Endodermal cell (in vitro differentiated cells): ENCODE data around the gene RBMS1. TPM values are rescaled to one million over a fixed set of nuclear protein-coding genes. Genes with fewer than 3 reads are reported as not detected.

Source experiments
- DNase-seq: peaks from one replicate; pipeline ENCODE4 v3.0.0-alpha.2; 2017
- H3K27ac ChIP-seq: 2 replicates; pipeline ENCODE4 v1.5.1; 2013; ENCODE audit warnings: mild to moderate bottlenecking, low read depth, low read length, moderate library complexity
- H3K27me3 ChIP-seq: 2 replicates; pipeline ENCODE4 v1.6.1; 2013; ENCODE audit warnings: mild to moderate bottlenecking, low read length, moderate library complexity; ENCODE audit not compliant: insufficient read depth, control insufficient read depth, poor library complexity, severe bottlenecking
- H3K36me3 ChIP-seq: 2 replicates; pipeline ENCODE4 v1.7.0; 2013; ENCODE audit warnings: mild to moderate bottlenecking, low read length, moderate library complexity; ENCODE audit not compliant: control insufficient read depth, insufficient read depth
- H3K4me1 ChIP-seq: one replicate; pipeline ENCODE4 v1.7.0; 2013; ENCODE audit warnings: low read length; ENCODE audit not compliant: control insufficient read depth, insufficient read depth
- H3K4me3 ChIP-seq: 2 replicates; pipeline ENCODE4 v1.5.1; 2013; ENCODE audit warnings: mild to moderate bottlenecking, low read length, moderate library complexity
- H3K9ac ChIP-seq: 2 replicates; pipeline ENCODE4 v1.6.1; 2013; ENCODE audit warnings: mild to moderate bottlenecking, low read length, moderate library complexity; ENCODE audit not compliant: poor library complexity, severe bottlenecking; ENCODE audit errors: extremely low read depth
- H3K9me3 ChIP-seq: 2 replicates; pipeline ENCODE4 v1.6.1; 2013; ENCODE audit warnings: mild to moderate bottlenecking, low read length, moderate library complexity; ENCODE audit not compliant: control insufficient read depth
- H3K27ac Mint-ChIP-seq: 2 replicates; pipeline ENCODE4 v1.8.0; 2020; ENCODE audit warnings: mixed read lengths
- H3K27me3 Mint-ChIP-seq: 2 replicates; pipeline ENCODE4 v1.8.0; 2021; ENCODE audit warnings: mild to moderate bottlenecking, mixed read lengths; ENCODE audit not compliant: insufficient read depth
- H3K36me3 Mint-ChIP-seq: 2 replicates; pipeline ENCODE4 v1.8.0; 2020; ENCODE audit warnings: low read depth, mixed read lengths
- H3K4me1 Mint-ChIP-seq: 2 replicates; pipeline ENCODE4 v1.8.0; 2020; ENCODE audit warnings: mixed read lengths
- H3K4me3 Mint-ChIP-seq: 2 replicates; pipeline ENCODE4 v1.8.0; 2020; ENCODE audit warnings: mild to moderate bottlenecking, moderate library complexity, mixed read lengths
- H3K9me3 Mint-ChIP-seq: 2 replicates; pipeline ENCODE4 v1.8.0; 2020; ENCODE audit warnings: mild to moderate bottlenecking, mixed read lengths
- CTCF ChIP-seq: fragments of 200-600 bp; sonication (generic); conservative IDR thresholded peaks from 2 replicates; pipeline ENCODE4 v1.5.0; 2021; ENCODE audit warnings: antibody characterized with exemption, mild to moderate bottlenecking
- WGBS, 2 experiments: methylation state at CpG; one replicate each; pipeline versions ENCODE4 v1.1.5 to v1.1.7; 2013; ENCODE audit warnings: missing lambda C conversion rate in 2 of 2, mixed read lengths in 1 of 2; ENCODE audit not compliant: insufficient coverage in 1 of 2, insufficient read length in 1 of 2; 5-methylcytosine and 5-hydroxymethylcytosine counted together
- total RNA-seq, 2 donors: library from RNA; stranded (reverse); fragmentation: NEBNext Ultra II Directional in 1 of 2; extraction: Animal tissue kit (Norgen Biotek cat#: 25700) in 1 of 2; gene quantifications; 2 replicates in 1 of 2; 3 replicates in 1 of 2; pipeline ENCODE4 v1.2.1, GENCODE V29; 2021

Gene RBMS1
- total RNA-seq, 2 donors from 2014 or later = 90.7 to 124 TPM

GRCh38 chr2:160345071-160345764 is 148.4 kb downstream of the RBMS1 start:
- H3K27me3 Mint-ChIP-seq = no peaks in the 10 kb centered on the region
- H3K36me3 Mint-ChIP-seq = peaks cover 7% of the 10 kb centered on the region
- H3K27ac ChIP-seq = no peak overlapping the region
- H3K9me3 Mint-ChIP-seq = no peaks in the 10 kb centered on the region
- no peak for TF ChIP-seq CTCF
- H3K36me3 ChIP-seq = peaks cover 11% of the 10 kb centered on the region
- H3K9me3 ChIP-seq = no peaks in the 10 kb centered on the region
- no peak for DNase-seq
- H3K4me1 ChIP-seq = no peaks in the 10 kb centered on the region
- no peak overlapping the region for H3K4me3 Mint-ChIP-seq
- H3K27me3 ChIP-seq = no peaks in the 10 kb centered on the region
- peaks cover 2% of the 10 kb centered on the region for H3K4me1 Mint-ChIP-seq
- WGBS, 2 experiments = 93 to 100% methylated on average over 3 to 5 of the region's 5 CpGs
- no peak overlapping the region for H3K9ac ChIP-seq
- no peak overlapping the region for H3K27ac Mint-ChIP-seq
- no peak overlapping the region for H3K4me3 ChIP-seq

GRCh38 chr2:160343404-160343803 is 150.2 kb downstream of the RBMS1 start:
- peaks cover 8% of the 10 kb centered on the region for H3K4me1 Mint-ChIP-seq
- H3K4me3 Mint-ChIP-seq = no peak overlapping the region
- H3K9me3 Mint-ChIP-seq = no peaks in the 10 kb centered on the region
- H3K9me3 ChIP-seq = no peaks in the 10 kb centered on the region
- 80 to 100% methylated on average over 1 to 2 of the region's 2 CpGs for WGBS, 2 experiments
- no peak for DNase-seq
- no peak overlapping the region for H3K27ac Mint-ChIP-seq
- no peak for TF ChIP-seq CTCF
- peaks cover 9% of the 10 kb centered on the region for H3K36me3 ChIP-seq
- H3K27me3 ChIP-seq = no peaks in the 10 kb centered on the region
- no peaks in the 10 kb centered on the region for H3K4me1 ChIP-seq
- H3K36me3 Mint-ChIP-seq = peaks cover 4% of the 10 kb centered on the region
- no peak overlapping the region for H3K4me3 ChIP-seq
- no peak overlapping the region for H3K9ac ChIP-seq
- H3K27ac ChIP-seq = no peak overlapping the region
- H3K27me3 Mint-ChIP-seq = no peaks in the 10 kb centered on the region

GRCh38 chr2:160339726-160340125 is 153.9 kb downstream of the RBMS1 start:
- no peaks in the 10 kb centered on the region for H3K27me3 Mint-ChIP-seq
- Histone ChIP-seq H3K36me3 (no peaks in the 10 kb centered on the region), H3K27ac (no peak overlapping the region), H3K9me3 (no peaks in the 10 kb centered on the region), H3K27me3 (no peaks in the 10 kb centered on the region), H3K9ac (no peak overlapping the region), H3K4me1 (peaks cover 6% of the 10 kb centered on the region), H3K4me3 (no peak overlapping the region)
- no peak for DNase-seq
- no peak overlapping the region for H3K27ac Mint-ChIP-seq
- peaks cover 4% of the 10 kb centered on the region for H3K36me3 Mint-ChIP-seq
- 92% methylated on average over 2 of the region's 2 CpGs; no CpG with 5 or more reads in 1 of the 2 experiments for WGBS, 2 experiments
- TF ChIP-seq CTCF = no peak
- H3K4me1 Mint-ChIP-seq = peaks cover 26% of the 10 kb centered on the region
- H3K9me3 Mint-ChIP-seq = no peaks in the 10 kb centered on the region
- H3K4me3 Mint-ChIP-seq = no peak overlapping the region
